GM13976 (cell line): ENCODE measurements around the gene RAB42.
A peak's percentile ranks its signal among the peaks of the same experiment; 100 is the strongest.
"Not testable (repeated sequence)": the region's sequence is repeated elsewhere in the genome, so short reads cannot be mapped to it uniquely, and the experiment has no call there.

Source experiments
- DNase-seq: peaks from one replicate; pipeline ENCODE4 v3.0.0; 2012; ENCODE audit warnings: low spot score
- CTCF ChIP-seq: IDR thresholded peaks from 2 replicates; pipeline ENCODE4 v1.5.1; 2012; ENCODE audit warnings: borderline replicate concordance, mild to moderate bottlenecking; ENCODE audit not compliant: insufficient read depth; ENCODE audit errors: extremely low read depth, missing control alignments, control extremely low read depth
- in situ Hi-C: fragments of 300-500 bp; cut with MboI; formaldehyde crosslinking; loops from one replicate; pipeline ENCODE4 v1.12.0; 2022; ENCODE audit warnings: low sequenced_read_pairs, mixed read lengths, inconsistent platforms; ENCODE audit not compliant: unreplicated experiment

The RAB42 gene

GRCh38 chr1:28582248-28582615 is 9.8 kb upstream of the RAB42 start:
- DNase-seq: no peak
- TF ChIP-seq CTCF: no peak
- in situ Hi-C loops: no loop called here

GRCh38 chr1:28586585-28587391 is 5.3 kb upstream of the RAB42 start:
- DNase-seq, in situ Hi-C loops: not testable (repeated sequence)

- no peak for TF ChIP-seq CTCF
- in situ Hi-C loops: no loop called here
- DNase-seq: peak; percentile 65
These were observed 431 bp downstream of the RAB42 start for GRCh38 chr1:28592321-28593071.

GRCh38 chr1:28593988-28594356 is 1.9 kb downstream of the RAB42 start:
- DNase-seq, in situ Hi-C loops: not testable (repeated sequence)

GRCh38 chr1:28594686-28595411 is 2.8 kb downstream of the RAB42 start:
- DNase-seq, in situ Hi-C loops: not testable (repeated sequence)

- DNase-seq: no peak
- in situ Hi-C loops: no loop called here
- TF ChIP-seq CTCF: no peak
These were observed 3.5 kb downstream of the RAB42 start for GRCh38 chr1:28595412-28596191.

GRCh38 chr1:28596276-28596675 is 4.2 kb downstream of the RAB42 start:
- in situ Hi-C loops, DNase-seq: not testable (repeated sequence)

GRCh38 chr1:28601696-28602095 is 9.6 kb downstream of the RAB42 start:
- in situ Hi-C loops: loop anchor here (5.0 kb wide), 1 partner anchor 84 kb away; no protein-coding TSS in a partner anchor
- no peak for TF ChIP-seq CTCF
- DNase-seq: no peak
